ENCODE measurements around the gene ZNF189. TPM values are rescaled to one million over a fixed set of nuclear protein-coding genes. Genes with fewer than 3 reads are reported as not detected.

ZNF189 gene
- total RNA-seq, 6 donors from 2014 or later: 10.4 to 25.1 (median 13.4) TPM

GRCh38 chr9:101445353-101446029 is 46.8 kb downstream of the ZNF189 start:
- no peak for ATAC-seq (ENCODE audit: low FRiP score in 2 of 2)
- H3K27ac ChIP-seq: no peak overlapping the region
- DNase-seq: no peak

DNA sequence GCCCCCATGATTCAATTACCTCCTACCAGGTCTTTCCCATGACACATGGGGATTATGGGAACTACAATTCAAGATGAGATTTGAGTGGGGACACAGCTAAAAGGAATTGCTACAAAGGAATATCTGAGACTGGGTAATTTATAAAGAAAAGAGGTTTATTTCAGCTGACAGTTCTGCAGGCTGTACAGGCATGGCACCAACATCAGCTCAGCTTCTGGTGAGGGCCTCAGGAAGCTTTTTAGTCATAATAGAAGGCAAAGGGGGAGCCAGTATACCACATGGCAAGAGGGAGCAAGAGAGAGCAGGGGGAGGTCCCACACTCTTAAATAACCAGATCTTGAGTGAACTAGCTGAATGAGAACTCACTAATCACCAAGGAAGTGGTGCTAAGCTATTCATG is 48.1 kb downstream of the ZNF189 start:
- Histone ChIP-seq H3K4me1 (peaks cover 0 to 7% (median 3%) of the 10 kb centered on the region in 4 donors), H3K36me3 (no peaks in the 10 kb centered on the region), H3K4me3 (no peak overlapping the region), H3K27me3 (no peaks in the 10 kb centered on the region), H3K27ac (no peak overlapping the region), H3K9me3 (no peaks in the 10 kb centered on the region)
- DNase-seq (no peak), ATAC-seq (ENCODE audit: low FRiP score in 2 of 2) (no peak)
- TF ChIP-seq POLR2AphosphoS5 (IDR thresholded peaks at IDR 0.05) (no peak), EP300 (IDR thresholded peaks at IDR 0.05) (no peak), POLR2A (IDR thresholded peaks at IDR 0.05) (no peak)

More at GRCh38 chr9:101445353-101446029, 46.8 kb downstream of the ZNF189 start:
- Histone ChIP-seq H3K4me3 (no peak overlapping the region), H3K9me3 (no peaks in the 10 kb centered on the region), H3K4me1 (peaks cover 0 to 7% (median 3%) of the 10 kb centered on the region in 4 donors), H3K27me3 (no peaks in the 10 kb centered on the region), H3K36me3 (no peaks in the 10 kb centered on the region)
- 40 to 51% methylated on average over 5 of the region's 5 CpGs for WGBS, 2 donors
- TF ChIP-seq CTCF (IDR thresholded peaks at IDR 0.05) (no peak), EP300 (IDR thresholded peaks at IDR 0.05) (no peak), POLR2AphosphoS5 (IDR thresholded peaks at IDR 0.05) (no peak), POLR2A (IDR thresholded peaks at IDR 0.05) (no peak)

GRCh38 chr9:101448680-101449070 is 50.0 kb downstream of the ZNF189 start:
- Histone ChIP-seq H3K9me3 (no peaks in the 10 kb centered on the region), H3K27me3 (no peaks in the 10 kb centered on the region), H3K27ac (peak overlapping the region in 1 of 4 donors; percentile 27), H3K4me3 (peak overlapping the region in 3 of 4 donors; percentile 49 to 59 (median 56)), H3K36me3 (no peaks in the 10 kb centered on the region), H3K4me1 (peaks cover 0 to 7% (median 3%) of the 10 kb centered on the region in 4 donors)
- 59 to 65% methylated on average over 4 of the region's 4 CpGs for WGBS, 2 donors
- no peak for TF ChIP-seq POLR2A (IDR thresholded peaks at IDR 0.05)
- TF ChIP-seq EP300 (IDR thresholded peaks at IDR 0.05): no peak
- no peak for TF ChIP-seq POLR2AphosphoS5 (IDR thresholded peaks at IDR 0.05)
- TF ChIP-seq CTCF (IDR thresholded peaks at IDR 0.05): no peak
- DNase-seq (no peak), ATAC-seq (ENCODE audit: low FRiP score in 2 of 2) (no peak)

DNA sequence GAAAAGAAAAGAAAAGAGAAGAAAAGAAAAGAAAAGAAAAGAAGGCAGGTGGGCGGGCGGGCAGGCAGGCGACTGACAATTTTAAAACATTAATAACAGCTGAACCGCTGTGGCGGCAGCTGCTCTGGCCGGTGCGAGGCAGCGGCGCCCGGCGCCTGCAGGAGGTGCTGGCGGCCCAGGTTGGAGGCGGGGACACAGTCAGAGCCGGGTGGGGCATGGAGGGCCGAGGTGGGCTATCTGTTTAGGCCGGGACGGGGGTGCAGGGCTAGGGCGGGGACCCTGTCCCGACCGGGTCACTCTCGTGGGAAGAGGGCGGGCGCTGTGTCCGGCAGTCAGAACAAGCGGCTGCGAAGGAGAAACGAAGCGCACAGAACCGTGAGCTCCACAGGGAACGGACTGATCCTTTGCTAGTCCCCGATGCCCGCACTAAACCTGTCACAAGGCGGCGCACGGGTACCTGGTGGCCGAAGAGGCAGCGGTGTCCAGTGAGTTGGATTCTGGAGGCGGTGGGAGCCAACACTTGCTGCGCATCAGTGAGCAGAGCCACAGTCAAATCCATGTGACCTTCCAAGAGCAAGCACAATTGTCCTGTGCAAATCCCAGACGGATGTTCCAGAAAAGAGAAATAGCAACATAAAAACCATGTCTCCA is 50.5 kb downstream of the ZNF189 start:
- H3K4me3 ChIP-seq: peak overlapping the region; percentile 49 to 59 (median 54)
- H3K9me3 ChIP-seq: no peaks in the 10 kb centered on the region
- no peaks in the 10 kb centered on the region for H3K36me3 ChIP-seq
- 3% methylated on average over 18 to 40 of the region's 40 CpGs for WGBS, 2 donors
- DNase-seq (peak; percentile 77 to 94), ATAC-seq (ENCODE audit: low FRiP score in 2 of 2) (peak; percentile 92 to 93)
- peaks cover 0 to 7% (median 3%) of the 10 kb centered on the region in 4 donors for H3K4me1 ChIP-seq
- H3K27ac ChIP-seq: peak overlapping the region in 3 of 4 donors; percentile 27 to 59 (median 37)
- H3K27me3 ChIP-seq: no peaks in the 10 kb centered on the region
- no peak for TF ChIP-seq POLR2AphosphoS5 (IDR thresholded peaks at IDR 0.05)
- no peak for TF ChIP-seq POLR2A (IDR thresholded peaks at IDR 0.05)
- no peak for TF ChIP-seq EP300 (IDR thresholded peaks at IDR 0.05)
- TF ChIP-seq CTCF (IDR thresholded peaks at IDR 0.05): peak; percentile 51 to 73 (median 64)

GRCh38 chr9:101450931-101451330 is 52.3 kb downstream of the ZNF189 start:
- TF ChIP-seq CTCF (IDR thresholded peaks at IDR 0.05): no peak
- H3K27ac ChIP-seq: no peak overlapping the region
- no peak for DNase-seq
- H3K4me1 ChIP-seq: peaks cover 0 to 7% (median 3%) of the 10 kb centered on the region in 4 donors
- 59 to 63% methylated on average over 4 of the region's 4 CpGs for WGBS, 2 donors
- H3K4me3 ChIP-seq: no peak overlapping the region
- no peaks in the 10 kb centered on the region for H3K27me3 ChIP-seq
- no peak for ATAC-seq (ENCODE audit: low FRiP score in 2 of 2)
- no peaks in the 10 kb centered on the region for H3K36me3 ChIP-seq
- H3K9me3 ChIP-seq: no peaks in the 10 kb centered on the region
